NCI-H524 (cell line): ENCODE results near the gene TNFSF4.
"Not testable (repeated sequence)": the region's sequence is repeated elsewhere in the genome, so short reads cannot be mapped to it uniquely, and the experiment has no call there.

Experiments used
- DNase-seq, 2 experiments: peaks; one replicate each; lab custom pipeline; 2025; lab: John Stamatoyannopoulos, UW

Gene TNFSF4

DNA sequence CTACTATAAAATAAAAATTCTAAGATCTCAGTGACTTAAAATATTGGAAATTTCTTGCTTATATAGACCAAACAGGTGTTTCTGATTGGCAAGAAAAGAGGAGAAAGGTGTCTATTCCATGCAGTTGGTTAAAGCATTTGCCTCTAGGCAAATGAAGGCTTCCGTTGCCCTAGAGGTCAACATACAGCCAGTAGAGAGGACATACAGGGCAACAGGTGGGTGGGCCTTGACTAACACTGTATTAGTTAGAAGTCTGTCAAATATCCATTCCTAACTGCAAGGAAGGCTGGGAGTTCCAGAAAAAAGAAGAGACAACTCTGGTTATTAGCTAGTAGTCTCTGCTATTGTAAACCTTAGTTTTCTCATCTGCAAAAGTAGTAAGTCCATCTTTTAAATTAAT lies 43.0 kb downstream of the TNFSF4 start:
- no peak for DNase-seq

- no peak for DNase-seq
Measured at GRCh38 chr1:173163222-173163621, 43.9 kb downstream of the TNFSF4 start.

DNA sequence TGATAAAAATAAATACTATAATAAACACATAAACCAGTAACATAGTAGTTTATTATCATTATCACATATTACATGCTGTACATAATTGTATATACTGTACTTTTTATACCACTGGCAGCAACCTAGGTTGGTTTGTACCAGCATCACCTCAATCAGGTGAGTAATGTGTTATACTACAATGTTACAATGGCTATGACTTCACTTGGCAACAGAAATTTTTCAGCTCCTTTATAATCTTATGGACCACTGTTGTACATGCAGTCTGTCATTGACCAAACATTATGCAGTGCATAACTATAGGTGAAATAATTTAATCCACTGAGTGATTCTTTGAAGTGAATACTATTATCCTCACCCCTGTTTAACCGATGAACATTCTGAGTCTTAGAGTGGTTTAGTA lies 44.5 kb downstream of the TNFSF4 start:
- DNase-seq = no peak

- DNase-seq = no peak
Measured at GRCh38 chr1:173161510-173162221, 45.5 kb downstream of the TNFSF4 start.

GRCh38 chr1:173153964-173154363 lies 53.2 kb downstream of the TNFSF4 start:
- DNase-seq = not testable (repeated sequence)

DNA sequence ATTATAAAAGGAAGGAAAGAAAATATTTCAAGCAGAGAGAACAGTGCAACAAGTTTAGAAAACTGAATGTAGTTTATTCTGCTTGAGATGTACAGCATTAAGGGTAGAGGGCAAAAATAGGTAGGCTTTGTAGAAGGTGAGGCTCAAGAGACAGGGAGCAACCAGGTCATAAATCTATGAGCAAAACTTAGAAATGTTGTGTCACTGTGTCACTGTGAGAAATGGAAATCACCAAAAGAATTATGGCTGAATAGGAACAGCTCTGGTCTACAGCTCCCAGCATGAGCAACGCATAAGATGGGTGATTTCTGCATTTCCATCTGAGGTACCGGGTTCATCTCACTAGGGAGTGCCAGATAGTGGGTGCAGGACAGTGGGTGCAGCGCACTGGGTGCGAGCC lies 53.6 kb downstream of the TNFSF4 start:
- no peak for DNase-seq

DNA sequence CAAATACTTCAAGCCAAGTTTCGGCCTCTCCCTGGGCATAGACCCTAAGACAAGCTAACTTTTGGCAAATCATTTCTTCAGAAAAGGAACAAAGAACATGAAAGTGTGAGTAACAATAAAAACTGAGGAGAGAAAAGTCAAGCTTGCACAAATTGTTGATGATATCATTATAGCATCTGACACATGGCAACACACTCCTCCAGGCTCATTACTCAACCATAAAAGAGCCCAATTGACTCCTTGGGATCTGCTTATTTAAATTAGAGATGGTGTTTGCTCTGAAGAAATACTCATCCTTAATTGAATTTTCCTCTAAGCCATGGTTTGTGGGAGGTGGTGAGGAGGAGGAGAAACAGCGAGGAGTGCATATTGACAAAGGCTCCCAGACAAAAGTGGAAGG lies 54.5 kb downstream of the TNFSF4 start:
- no peak for DNase-seq

GRCh38 chr1:173150795-173151194 lies 56.3 kb downstream of the TNFSF4 start:
- no peak for DNase-seq

DNA sequence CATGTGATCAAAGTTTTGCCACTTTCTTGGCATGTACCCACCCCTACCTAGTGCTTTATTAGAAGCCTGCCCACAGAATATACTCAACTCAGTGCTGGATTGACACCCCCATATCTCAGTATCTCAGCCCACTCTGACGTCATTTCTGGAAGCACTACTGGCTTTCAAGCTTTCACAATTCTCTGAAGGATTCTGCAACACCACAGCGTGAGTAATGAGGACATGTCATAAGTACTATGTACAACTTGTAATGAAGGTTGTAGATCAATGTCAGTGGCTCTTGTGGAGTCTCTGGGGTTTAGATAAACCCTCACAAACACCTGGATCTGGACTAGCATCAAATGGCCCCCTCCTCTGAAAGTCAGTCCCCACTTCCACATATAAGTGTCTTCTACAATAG lies 57.2 kb downstream of the TNFSF4 start:
- no peak for DNase-seq

GRCh38 chr1:173148971-173149370 lies 58.2 kb downstream of the TNFSF4 start:
- no peak for DNase-seq

- DNase-seq = no peak
Measured at GRCh38 chr1:173148545-173148944, 58.6 kb downstream of the TNFSF4 start.

GRCh38 chr1:173140733-173141132 lies 66.4 kb downstream of the TNFSF4 start:
- no peak for DNase-seq

DNA sequence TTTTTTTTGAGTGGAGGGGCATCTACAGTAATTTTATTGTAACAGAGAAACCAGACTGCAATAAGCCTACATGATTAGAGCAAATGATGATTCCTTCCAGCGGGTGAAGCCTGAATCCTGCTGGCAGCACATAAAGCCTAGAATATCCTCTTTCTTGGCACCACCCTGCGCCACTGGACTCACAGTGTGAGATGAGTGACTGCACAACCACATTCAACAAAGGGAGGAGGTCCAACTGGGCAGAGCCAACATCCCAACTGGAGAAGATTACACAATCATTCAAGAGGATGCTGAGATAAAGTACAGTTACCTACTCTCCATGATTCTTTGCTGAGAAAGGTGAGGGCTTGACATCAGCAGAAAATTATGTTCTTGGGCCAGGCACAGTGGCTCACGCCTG lies 67.4 kb downstream of the TNFSF4 start:
- no peak for DNase-seq

DNA sequence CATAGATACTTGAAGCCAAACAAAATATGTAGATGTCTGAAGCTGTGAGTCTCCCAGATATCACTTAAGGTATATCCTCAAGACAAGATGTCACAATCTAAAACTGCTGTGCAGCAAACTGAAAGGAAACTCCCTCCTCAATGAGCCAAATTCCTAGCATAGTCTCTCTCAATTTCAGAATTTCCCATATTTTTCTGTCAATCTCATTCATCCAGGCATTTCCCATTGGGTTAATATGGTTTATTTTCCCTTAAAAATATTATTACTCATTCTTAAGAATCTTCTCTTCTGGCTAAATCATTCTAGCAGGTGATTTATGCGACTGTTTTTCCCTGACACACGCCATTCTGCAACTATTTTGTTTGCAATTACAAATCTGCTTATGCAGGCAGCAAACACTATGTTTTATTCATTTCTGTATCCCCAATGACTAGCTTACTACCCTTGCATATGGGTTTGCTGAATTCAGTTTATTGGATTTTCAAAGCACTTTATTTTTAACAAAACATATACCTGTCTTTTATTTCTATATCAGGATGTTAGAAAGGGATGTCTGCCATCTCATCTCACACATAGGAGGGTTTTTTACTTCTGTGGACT lies 69.9 kb downstream of the TNFSF4 start:
- no peak for DNase-seq

DNA sequence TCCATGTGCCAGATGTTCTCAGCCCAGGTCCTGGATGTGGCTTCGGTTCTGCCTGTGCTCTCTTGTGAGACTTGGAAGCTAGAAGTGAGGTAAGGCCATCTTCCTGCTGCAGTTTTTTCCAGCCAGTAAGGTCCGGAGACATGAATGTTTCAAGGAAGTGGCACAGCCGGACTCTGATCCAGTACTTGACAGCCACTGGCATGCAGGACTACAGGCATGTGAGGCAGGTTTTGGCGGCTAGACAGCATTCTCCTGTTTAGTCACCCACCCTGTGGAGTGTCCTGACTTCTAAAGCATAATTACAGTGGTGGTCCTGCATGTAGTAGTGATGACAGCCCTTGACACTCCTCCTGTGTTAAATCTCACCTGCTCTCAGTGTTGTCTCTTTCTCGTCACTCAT lies 72.3 kb downstream of the TNFSF4 start:
- DNase-seq = no peak

DNA sequence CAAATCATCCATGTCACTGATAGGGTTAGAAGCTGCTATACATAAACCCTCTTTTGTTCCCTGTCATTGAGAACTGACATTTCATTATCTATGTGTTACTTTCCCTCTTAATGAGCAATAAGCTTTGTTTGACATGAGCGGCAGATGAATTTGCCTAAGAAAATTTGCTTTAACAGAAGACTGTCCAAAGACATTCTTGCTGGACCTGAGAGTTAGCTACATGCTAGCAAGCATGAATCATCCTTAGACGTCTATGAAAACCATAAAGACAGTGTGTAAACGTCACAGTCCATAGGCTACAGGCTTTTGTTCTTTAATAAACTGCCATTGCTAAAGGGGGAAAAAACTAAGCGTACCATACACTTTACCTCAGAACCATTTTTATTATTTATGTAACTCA lies 73.1 kb downstream of the TNFSF4 start:
- no peak for DNase-seq
